H1 (cell line): ENCODE measurements around the gene WDR64. TPM values are rescaled to one million over a fixed set of nuclear protein-coding genes. Genes with fewer than 3 reads are reported as not detected.

Experiments
- CTCF ChIA-PET: fragments of 300-600 bp; sonication (Branson Sonifier 250); formaldehyde crosslinking; loops from one replicate; lab custom pipeline; 2021; ENCODE audit not compliant: partially characterized antibody; lab: Charles Lee
- POLR2A ChIA-PET: fragments of 300-600 bp; sonication (Branson Sonifier 250); formaldehyde crosslinking; loops from one replicate; lab custom pipeline; 2021; ENCODE audit warnings: inconsistent platforms; ENCODE audit not compliant: partially characterized antibody; lab: Charles Lee
- DNase-seq, 2 experiments: peaks; one replicate each; pipeline versions ENCODE4 v3.0.0 to v3.0.0-alpha.2; 2010 to 2022; ENCODE audit warnings: low spot score in 2 of 2, low read depth in 1 of 2, mixed read lengths in 1 of 2
- FAIRE-seq: peaks from 2 replicates; lab custom pipeline; 2011; peaks lifted over from hg19 to GRCh38; lab: Jason Lieb, UNC
- H2AFZ ChIP-seq: 2 replicates; pipeline ENCODE4 v1.8.1; 2012; ENCODE audit warnings: low read length, inconsistent platforms
- H2AK5ac ChIP-seq: 2 replicates; pipeline ENCODE4 v1.6.1; 2013; ENCODE audit warnings: low read depth, low read length
- H2BK120ac ChIP-seq: replicated peaks from 2 replicates; pipeline ENCODE3; 2013; ENCODE audit warnings: low read depth, low read length, inconsistent platforms
- H2BK12ac ChIP-seq: 2 replicates; pipeline ENCODE4 v1.6.1; 2013; ENCODE audit warnings: low read depth, low read length
- H2BK15ac ChIP-seq: 2 replicates; pipeline ENCODE4 v1.6.1; 2013; ENCODE audit warnings: low read length
- H2BK20ac ChIP-seq: 2 replicates; pipeline ENCODE4 v1.6.1; 2013; ENCODE audit warnings: low read length
- H2BK5ac ChIP-seq: 2 replicates; pipeline ENCODE4 v1.6.1; 2013; ENCODE audit warnings: low read depth, low read length
- H3K14ac ChIP-seq: 2 replicates; pipeline ENCODE4 v1.6.1; 2013; ENCODE audit warnings: inconsistent platforms; ENCODE audit not compliant: insufficient read length
- H3K18ac ChIP-seq: 2 replicates; pipeline ENCODE4 v1.6.1; 2013; ENCODE audit warnings: low read length; ENCODE audit errors: extremely low read depth
- H3K23ac ChIP-seq: 2 replicates; pipeline ENCODE4 v1.6.1; 2013; ENCODE audit warnings: inconsistent platforms; ENCODE audit not compliant: insufficient read length
- H3K23me2 ChIP-seq: 2 replicates; pipeline ENCODE4 v1.6.1; 2013; ENCODE audit warnings: low read depth, low read length
- H3K27ac ChIP-seq: 2 replicates; pipeline ENCODE4 v1.6.1; 2011; ENCODE audit warnings: low read depth, low read length, inconsistent platforms
- H3K27me3 ChIP-seq, 4 experiments: replicated peaks in 1 of 4; 1 replicate in 1 of 4; 2 replicates in 3 of 4; pipeline versions ENCODE4 v1.6.1 to v1.8.1; 2011 to 2013; ENCODE audit warnings: low read length in 3 of 4, mild to moderate bottlenecking in 3 of 4, inconsistent platforms in 2 of 4, mixed read lengths in 2 of 4, moderate library complexity in 1 of 4; ENCODE audit not compliant: control insufficient read depth in 3 of 4, insufficient read depth in 3 of 4; ENCODE audit errors: extremely low read depth in 1 of 4
- H3K36me3 ChIP-seq, 4 experiments: 2 replicates each; pipeline versions ENCODE4 v1.6.1 to v1.8.1; 2011 to 2013; ENCODE audit warnings: mild to moderate bottlenecking in 4 of 4, low read length in 3 of 4, moderate library complexity in 2 of 4, control low read depth in 1 of 4, inconsistent platforms in 1 of 4; ENCODE audit not compliant: insufficient read depth in 4 of 4, control insufficient read depth in 2 of 4
- H3K4ac ChIP-seq: replicated peaks from 2 replicates; pipeline ENCODE3; 2013; ENCODE audit warnings: low read length, low read depth, mixed read lengths, inconsistent platforms; ENCODE audit not compliant: insufficient read length
- H3K4me1 ChIP-seq, 4 experiments: replicated peaks in 1 of 4; 1 replicate in 1 of 4; 2 replicates in 3 of 4; pipeline versions ENCODE4 v1.6.1 to v1.8.1; 2011 to 2013; ENCODE audit warnings: low read length in 3 of 4, inconsistent platforms in 2 of 4, mixed read lengths in 1 of 4; ENCODE audit not compliant: insufficient read depth in 4 of 4, control insufficient read depth in 3 of 4
- H3K4me2 ChIP-seq, 2 experiments: 2 replicates each; pipeline versions ENCODE4 v1.6.1 to v1.8.1; 2011 to 2013; ENCODE audit warnings: low read depth in 2 of 2, low read length in 2 of 2, control low read depth in 1 of 2, inconsistent platforms in 1 of 2, mild to moderate bottlenecking in 1 of 2; ENCODE audit not compliant: insufficient read depth in 1 of 2
- H3K4me3 ChIP-seq, 4 experiments: fragments of 200-600, 300-600 bp in 1 of 4; sonication (generic), shearing (Covaris generic), sonication (Bioruptor Twin) in 1 of 4; 2 replicates each; pipeline versions ENCODE4 v1.5.1 to v1.8.1; 2011 to 2016; ENCODE audit warnings: low read length in 4 of 4, low read depth in 3 of 4, control low read depth in 2 of 4, inconsistent platforms in 2 of 4, mild to moderate bottlenecking in 2 of 4, mixed read lengths in 1 of 4, moderate library complexity in 1 of 4; ENCODE audit not compliant: insufficient read depth in 2 of 4; ENCODE audit errors: extremely low read depth in 1 of 4
- H3K56ac ChIP-seq: replicated peaks from 2 replicates; pipeline ENCODE3; 2013; ENCODE audit warnings: low read depth, mild to moderate bottlenecking, mixed read lengths, low read length, inconsistent platforms; ENCODE audit not compliant: insufficient read length
- H3K79me1 ChIP-seq: 2 replicates; pipeline ENCODE4 v1.6.1; 2013; ENCODE audit warnings: low read depth, low read length, control low read depth
- H3K79me2 ChIP-seq, 2 experiments: 2 replicates each; pipeline versions ENCODE4 v1.6.1 to v1.8.1; 2012 to 2013; ENCODE audit warnings: low read length in 2 of 2, mild to moderate bottlenecking in 2 of 2, inconsistent platforms in 1 of 2; ENCODE audit not compliant: insufficient read depth in 2 of 2, control insufficient read depth in 1 of 2
- H3K9ac ChIP-seq, 4 experiments: replicated peaks in 1 of 4; 1 replicate in 1 of 4; 2 replicates in 3 of 4; pipeline versions ENCODE4 v1.6.1 to v1.8.1; 2011 to 2013; ENCODE audit warnings: low read depth in 3 of 4, low read length in 3 of 4, control low read depth in 2 of 4, mild to moderate bottlenecking in 2 of 4, moderate library complexity in 2 of 4, inconsistent platforms in 1 of 4; ENCODE audit errors: extremely low read depth in 1 of 4
- H3K9me3 ChIP-seq, 2 experiments: 2 replicates each; pipeline versions ENCODE4 v1.6.1 to v1.8.1; 2012 to 2013; ENCODE audit warnings: mild to moderate bottlenecking in 2 of 2, moderate library complexity in 2 of 2, control low read depth in 1 of 2, inconsistent platforms in 1 of 2, low read depth in 1 of 2, low read length in 1 of 2, mixed read lengths in 1 of 2; ENCODE audit not compliant: insufficient read depth in 2 of 2
- H4K20me1 ChIP-seq, 2 experiments: replicated peaks in 1 of 2; 2 replicates each; pipeline versions ENCODE3 to v1.8.1; 2011 to 2013; ENCODE audit warnings: inconsistent platforms in 2 of 2, low read length in 2 of 2, mild to moderate bottlenecking in 1 of 2; ENCODE audit not compliant: insufficient read depth in 2 of 2, control insufficient read depth in 1 of 2
- H4K5ac ChIP-seq: 2 replicates; pipeline ENCODE4 v1.6.1; 2013; ENCODE audit warnings: low read length, low read depth, mixed read lengths, inconsistent platforms; ENCODE audit not compliant: insufficient read length
- H4K8ac ChIP-seq: 2 replicates; pipeline ENCODE4 v1.8.0; 2013; ENCODE audit warnings: mild to moderate bottlenecking, moderate library complexity, low read length, inconsistent platforms; ENCODE audit not compliant: insufficient read depth; ENCODE audit errors: extremely low read depth
- H4K91ac ChIP-seq: replicated peaks from 2 replicates; pipeline ENCODE3; 2013; ENCODE audit warnings: low read length, mixed read lengths, inconsistent platforms; ENCODE audit not compliant: insufficient read length
- CEBPB ChIP-seq: IDR thresholded peaks from 2 replicates; pipeline ENCODE4 v1.6.1; 2012; ENCODE audit warnings: low read depth, low read length
- GTF2F1 ChIP-seq: IDR thresholded peaks from 2 replicates; pipeline ENCODE4 v1.6.1; 2012; ENCODE audit warnings: low read depth, low read length, improper control_type of control experiment, borderline replicate concordance
- HDAC6 ChIP-seq: IDR thresholded peaks from one replicate; pipeline ENCODE4 v1.7.1; 2012; ENCODE audit warnings: low read depth, mild to moderate bottlenecking, inconsistent platforms, low read length, moderate library complexity
- NANOG ChIP-seq: IDR thresholded peaks from 2 replicates; pipeline ENCODE4 v1.6.1; 2011; ENCODE audit warnings: low read length, low read depth, mild to moderate bottlenecking, inconsistent platforms; ENCODE audit not compliant: insufficient read depth, poor library complexity, severe bottlenecking
- SP4 ChIP-seq: IDR thresholded peaks from 2 replicates; pipeline ENCODE4 v1.6.1; 2012; ENCODE audit warnings: low read length, inconsistent platforms
- SUZ12 ChIP-seq: fragments of 200-600 bp; sonication (generic); IDR thresholded peaks from 2 replicates; pipeline ENCODE4 v1.6.1; 2012; ENCODE audit warnings: mild to moderate bottlenecking, inconsistent platforms, low read length, moderate library complexity, mixed read lengths
- WGBS, 2 experiments: shearing (Covaris generic) in 1 of 2; methylation state at CpG; one replicate each; pipeline versions ENCODE4 v1.1.6 to v1.1.7; 2013 to 2015; ENCODE audit warnings: low lambda C conversion rate in 2 of 2, mixed read lengths in 2 of 2, inconsistent platforms in 1 of 2, low coverage in 1 of 2, missing lambda C conversion rate in 1 of 2; ENCODE audit not compliant: insufficient replicate concordance in 2 of 2, insufficient coverage in 1 of 2, insufficient read length in 1 of 2; ENCODE audit errors: extremely low coverage in 1 of 2, missing lambda C conversion rate in 1 of 2; 5-methylcytosine and 5-hydroxymethylcytosine counted together
- polyA plus RNA-seq, 7 experiments: library from polyadenylated mRNA; depleted of rRNA in 3 of 7; stranded (reverse) in 5 of 7; unstranded in 2 of 7; fragments of >200 nt in 5 of 7; fragments of 200-250 nt in 2 of 7; gene quantifications; 1 replicate in 5 of 7; 2 replicates in 1 of 7; 4 replicates in 1 of 7; pipeline versions ENCODE4 v1.2.1 to v1.2.3, GENCODE V29; 2011 to 2013; ENCODE audit warnings: missing spikeins in 2 of 7, mixed read lengths in 2 of 7
- total RNA-seq: library from RNA; stranded (reverse); fragmentation: NEBNext Ultra II Directional; extraction: Animal tissue kit (Norgen Biotek cat#: 25700); gene quantifications from 2 replicates; pipeline ENCODE4 v1.2.1, GENCODE V29; 2021
- TF ChIP-seq, protein P1 (sequence below): IDR thresholded peaks from 2 replicates; pipeline ENCODE4 v1.6.1; 2011; ENCODE audit warnings: low read depth, mild to moderate bottlenecking, low read length; ENCODE audit not compliant: insufficient read depth

Gene WDR64
- total and polyA plus RNA-seq, 2 of the 8 experiments (the other 6 are each of a cell fraction or from before 2014, with no cell fraction given): 0.02 TPM; not detected in 1

- no peak overlapping the region for H2BK5ac ChIP-seq
- no peaks in the 10 kb centered on the region for H3K23me2 ChIP-seq
- H2BK20ac ChIP-seq: no peak overlapping the region
- H2AK5ac ChIP-seq: no peak overlapping the region
- H3K9ac ChIP-seq: no peak overlapping the region
- no peak overlapping the region for H4K91ac ChIP-seq
- ChIA-PET CTCF (interaction anchor here (1.1 kb wide), 1 partner anchor 11 kb away, joined by 3 read pairs; no protein-coding TSS in a partner anchor), POLR2A (no interaction called here)
- H2BK12ac ChIP-seq: no peak overlapping the region
- H2BK120ac ChIP-seq: no peak overlapping the region
- H3K27me3 ChIP-seq: no peaks in the 10 kb centered on the region
- DNase-seq: no peak
- no peak overlapping the region for H3K4me3 ChIP-seq
- H3K79me1 ChIP-seq: no peaks in the 10 kb centered on the region
- no peaks in the 10 kb centered on the region for H3K4me1 ChIP-seq
- no peak overlapping the region for H3K56ac ChIP-seq
- no peaks in the 10 kb centered on the region for H3K9me3 ChIP-seq
- FAIRE-seq: no peak
- no peak overlapping the region for H2AFZ ChIP-seq
- no peak overlapping the region for H4K8ac ChIP-seq
- H3K79me2 ChIP-seq: no peaks in the 10 kb centered on the region
- 90% methylated on average over 8 of the region's 8 CpGs; no CpG with 5 or more reads in 1 of the 2 experiments for WGBS, 2 experiments
- H4K5ac ChIP-seq: no peak overlapping the region
- H3K4ac ChIP-seq: no peak overlapping the region
- H2BK15ac ChIP-seq: no peak overlapping the region
- H3K23ac ChIP-seq: no peak overlapping the region
- no peak overlapping the region for H3K4me2 ChIP-seq
- H3K18ac ChIP-seq: no peak overlapping the region
- no peak overlapping the region for H3K14ac ChIP-seq
- H3K36me3 ChIP-seq: no peaks in the 10 kb centered on the region
- no peak overlapping the region for H3K27ac ChIP-seq
- H4K20me1 ChIP-seq: no peaks in the 10 kb centered on the region
- TF ChIP-seq GTF2F1: no peak
- TF ChIP-seq CEBPB: no peak
- TF ChIP-seq NANOG: no peak
- no peak for TF ChIP-seq SUZ12
- TF ChIP-seq SP4: no peak
- TF ChIP-seq HDAC6: no peak
- TF ChIP-seq, protein P1, sequence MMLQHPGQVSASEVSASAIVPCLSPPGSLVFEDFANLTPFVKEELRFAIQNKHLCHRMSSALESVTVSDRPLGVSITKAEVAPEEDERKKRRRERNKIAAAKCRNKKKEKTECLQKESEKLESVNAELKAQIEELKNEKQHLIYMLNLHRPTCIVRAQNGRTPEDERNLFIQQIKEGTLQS: no peak
These were observed 86.4 kb downstream of the WDR64 start for GRCh38 chr1:241738284-241739078.
